SJCRH30 (cell line): ENCODE measurements around the gene MAPKAP1. TPM values are rescaled to one million over a fixed set of nuclear protein-coding genes. Genes with fewer than 3 reads are reported as not detected.
A peak's percentile ranks its signal among the peaks of the same experiment; 100 is the strongest.

Experiments used
- DNase-seq, 2 experiments: peaks; one replicate each; pipeline ENCODE4 v3.0.0-alpha.2; 2015 to 2020
- H3K27ac ChIP-seq: fragments of 250-450 bp; sonication (Bioruptor Pico); 2 replicates; pipeline ENCODE4 v1.5.1; 2020; ENCODE audit warnings: mild to moderate bottlenecking, moderate library complexity
- H3K27me3 ChIP-seq: fragments of 250-450 bp; sonication (Bioruptor Pico); 2 replicates; pipeline ENCODE4 v1.5.1; 2020; ENCODE audit warnings: mild to moderate bottlenecking, moderate library complexity
- H3K36me3 ChIP-seq: fragments of 250-450 bp; sonication (Bioruptor Pico); 2 replicates; pipeline ENCODE4 v1.5.1; 2020; ENCODE audit warnings: mild to moderate bottlenecking, moderate library complexity
- H3K4me1 ChIP-seq: fragments of 250-450 bp; sonication (Bioruptor Pico); 2 replicates; pipeline ENCODE4 v1.5.1; 2020; ENCODE audit warnings: mild to moderate bottlenecking, moderate library complexity
- H3K4me3 ChIP-seq: fragments of 250-450 bp; sonication (Bioruptor Pico); 2 replicates; pipeline ENCODE4 v1.5.1; 2020; ENCODE audit warnings: mild to moderate bottlenecking, moderate library complexity
- H3K9me3 ChIP-seq: fragments of 250-450 bp; sonication (Bioruptor Pico); replicated peaks from 2 replicates; pipeline ENCODE4 v1.5.1; 2020; ENCODE audit warnings: mild to moderate bottlenecking, moderate library complexity
- total RNA-seq: library from RNA; depleted of rRNA; stranded (reverse); fragments of >200 nt; shearing (Covaris generic); gene quantifications from 2 replicates; pipeline ENCODE4 v1.2.3, GENCODE V29; 2014

MAPKAP1 gene
- total RNA-seq, 1 experiment from 2014 or later, result 109 TPM

DNA sequence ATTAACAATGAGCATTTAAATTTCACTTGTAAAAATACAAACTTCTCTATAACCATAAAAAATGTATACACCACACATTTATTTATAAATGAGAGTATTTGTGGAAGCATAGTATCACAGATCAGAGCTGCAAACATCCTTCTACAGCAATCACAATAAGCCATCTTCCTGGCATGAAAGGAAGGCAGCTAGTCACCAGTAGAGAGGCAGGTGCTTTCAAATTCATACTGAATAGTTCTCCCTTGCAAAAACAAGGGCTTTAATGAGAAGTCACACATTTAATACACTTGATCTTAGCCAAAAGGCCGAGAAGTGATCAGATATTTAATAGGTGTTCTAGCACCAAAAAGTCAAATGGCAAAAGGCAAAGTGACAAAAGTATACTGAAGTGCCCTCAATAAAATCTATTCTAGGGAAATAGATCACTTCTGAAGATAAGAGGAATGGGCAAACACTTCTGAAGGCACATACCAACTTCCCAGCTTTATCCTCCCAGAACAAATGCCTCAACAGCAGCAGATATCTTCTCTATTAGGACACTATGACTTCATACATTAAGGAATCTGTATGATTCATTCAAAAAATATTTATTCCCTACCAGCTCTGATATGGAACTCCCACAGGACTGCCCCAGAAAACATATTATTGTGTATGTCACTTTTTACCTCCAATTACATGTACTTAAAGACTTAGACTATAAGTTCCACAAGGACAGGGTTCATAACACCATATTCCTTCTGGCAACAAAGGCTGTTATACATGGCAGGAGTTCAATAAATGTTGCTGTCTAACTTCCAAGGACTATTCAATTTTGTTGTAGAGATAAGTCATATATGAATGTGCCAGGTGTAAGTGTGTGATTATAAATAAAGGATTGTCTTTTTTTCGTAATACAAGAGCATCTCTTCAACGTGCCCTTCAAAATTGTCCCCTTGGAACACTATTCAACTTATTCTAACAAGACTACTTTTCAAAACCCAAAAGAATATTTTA, 31.7 kb downstream of the MAPKAP1 start:
- H3K9me3 ChIP-seq, result no peaks in the 10 kb centered on the region
- H3K27me3 ChIP-seq, result no peaks in the 10 kb centered on the region
- H3K27ac ChIP-seq, result peak overlapping the region; percentile 53
- peak; percentile 53 to 69 for DNase-seq
- H3K36me3 ChIP-seq, result peaks cover 13% of the 10 kb centered on the region; the same call in 1 of the 2 replicates
- no peak overlapping the region for H3K4me3 ChIP-seq
- H3K4me1 ChIP-seq, result peaks cover 27% of the 10 kb centered on the region

DNA sequence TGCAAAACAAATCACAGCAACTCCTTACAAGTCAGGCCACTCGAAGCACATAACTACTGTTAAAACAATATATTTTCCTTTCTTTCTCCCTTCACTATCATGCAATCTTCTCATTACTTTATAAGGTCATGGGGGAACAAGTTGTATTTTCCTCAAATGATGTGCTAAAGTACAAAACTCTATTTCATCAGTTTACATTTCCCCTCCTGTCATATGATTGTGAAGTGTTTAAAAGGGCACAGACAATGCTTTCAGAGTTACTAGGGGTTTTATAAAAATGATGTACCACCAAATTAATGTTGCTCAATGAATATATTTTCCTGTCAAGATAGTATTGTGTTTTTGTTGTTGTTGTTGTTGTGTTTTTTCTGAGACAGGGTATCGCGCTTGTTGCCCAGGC, 34.1 kb downstream of the MAPKAP1 start:
- H3K9me3 ChIP-seq, result no peaks in the 10 kb centered on the region
- H3K36me3 ChIP-seq, result peaks cover 28% of the 10 kb centered on the region; the same call in 1 of the 2 replicates
- no peaks in the 10 kb centered on the region for H3K27me3 ChIP-seq
- H3K4me1 ChIP-seq, result peaks cover 27% of the 10 kb centered on the region
- H3K4me3 ChIP-seq, result no peak overlapping the region
- H3K27ac ChIP-seq, result no peak overlapping the region
- no peak for DNase-seq

DNA sequence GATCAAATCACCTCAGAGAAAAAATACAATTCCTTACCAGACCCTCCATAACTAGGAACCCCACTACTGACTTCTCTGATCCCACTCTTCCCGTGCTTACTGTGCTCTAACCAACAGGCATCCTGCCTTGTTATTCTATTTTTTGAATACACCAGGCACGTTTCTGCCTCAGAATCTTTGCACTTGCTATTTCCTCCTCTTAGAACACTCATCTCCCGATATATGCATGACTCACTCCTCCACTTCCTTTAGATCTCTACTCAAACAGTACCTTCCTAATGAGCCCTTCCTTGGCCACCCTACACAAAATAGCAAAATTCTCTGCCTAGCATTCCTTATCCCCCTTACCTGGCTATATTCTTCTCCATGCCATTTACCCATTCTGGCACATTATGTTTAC, 43.9 kb downstream of the MAPKAP1 start:
- H3K27me3 ChIP-seq, result no peaks in the 10 kb centered on the region
- H3K4me3 ChIP-seq, result no peak overlapping the region
- no peaks in the 10 kb centered on the region for H3K9me3 ChIP-seq
- peaks cover 17% of the 10 kb centered on the region for H3K36me3 ChIP-seq
- no peak for DNase-seq
- peaks cover 11% of the 10 kb centered on the region for H3K4me1 ChIP-seq
- no peak overlapping the region for H3K27ac ChIP-seq

DNA sequence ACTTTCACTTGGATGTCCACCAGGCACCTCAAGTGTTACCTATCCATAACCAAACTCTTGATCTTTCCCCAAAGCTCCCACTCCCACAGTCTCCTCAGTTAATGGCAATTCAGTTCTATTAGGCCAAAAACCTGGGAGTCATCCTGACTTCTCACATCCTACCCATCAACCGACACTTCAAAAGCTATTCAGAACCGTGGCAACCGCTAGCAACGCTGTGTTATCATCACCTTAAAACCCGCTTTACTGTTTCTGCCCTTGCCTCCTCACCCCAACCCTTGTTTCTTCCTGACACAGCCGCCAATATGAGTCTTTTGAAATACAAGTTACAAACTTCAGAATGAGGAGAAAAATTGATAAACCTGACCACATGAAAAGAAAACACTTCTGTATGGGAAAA, 46.5 kb downstream of the MAPKAP1 start:
- no peaks in the 10 kb centered on the region for H3K27me3 ChIP-seq
- H3K4me1 ChIP-seq, result peaks cover 22% of the 10 kb centered on the region
- H3K27ac ChIP-seq, result no peak overlapping the region
- DNase-seq, result no peak
- peaks cover 13% of the 10 kb centered on the region for H3K36me3 ChIP-seq
- no peaks in the 10 kb centered on the region for H3K9me3 ChIP-seq
- no peak overlapping the region for H3K4me3 ChIP-seq

DNA sequence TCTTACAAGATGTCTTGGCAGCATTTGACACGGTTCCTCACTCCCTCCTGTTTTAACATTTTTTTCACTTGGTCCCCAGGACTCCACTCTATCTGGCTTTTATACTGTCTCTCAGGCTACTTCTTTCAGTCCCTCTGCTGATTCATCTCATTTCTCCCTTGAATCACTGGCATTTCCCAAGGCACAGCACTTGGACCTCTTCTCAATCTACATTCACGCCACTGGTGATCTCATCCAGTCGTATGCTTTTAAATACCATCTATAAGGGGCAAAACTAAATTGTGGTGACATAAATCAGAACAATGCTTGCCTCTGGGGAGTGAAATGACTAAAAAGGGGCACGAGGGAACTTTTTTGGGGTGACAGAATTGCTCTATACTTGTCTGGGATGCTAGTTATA, 47.1 kb downstream of the MAPKAP1 start:
- no peak overlapping the region for H3K4me3 ChIP-seq
- H3K4me1 ChIP-seq, result peaks cover 24% of the 10 kb centered on the region
- DNase-seq, result peak in 1 of 2 experiments; percentile 37
- H3K9me3 ChIP-seq, result no peaks in the 10 kb centered on the region
- peak overlapping the region; percentile 10; the same call in 1 of the 2 replicates for H3K27ac ChIP-seq
- no peaks in the 10 kb centered on the region for H3K27me3 ChIP-seq
- peaks cover 13% of the 10 kb centered on the region for H3K36me3 ChIP-seq

DNA sequence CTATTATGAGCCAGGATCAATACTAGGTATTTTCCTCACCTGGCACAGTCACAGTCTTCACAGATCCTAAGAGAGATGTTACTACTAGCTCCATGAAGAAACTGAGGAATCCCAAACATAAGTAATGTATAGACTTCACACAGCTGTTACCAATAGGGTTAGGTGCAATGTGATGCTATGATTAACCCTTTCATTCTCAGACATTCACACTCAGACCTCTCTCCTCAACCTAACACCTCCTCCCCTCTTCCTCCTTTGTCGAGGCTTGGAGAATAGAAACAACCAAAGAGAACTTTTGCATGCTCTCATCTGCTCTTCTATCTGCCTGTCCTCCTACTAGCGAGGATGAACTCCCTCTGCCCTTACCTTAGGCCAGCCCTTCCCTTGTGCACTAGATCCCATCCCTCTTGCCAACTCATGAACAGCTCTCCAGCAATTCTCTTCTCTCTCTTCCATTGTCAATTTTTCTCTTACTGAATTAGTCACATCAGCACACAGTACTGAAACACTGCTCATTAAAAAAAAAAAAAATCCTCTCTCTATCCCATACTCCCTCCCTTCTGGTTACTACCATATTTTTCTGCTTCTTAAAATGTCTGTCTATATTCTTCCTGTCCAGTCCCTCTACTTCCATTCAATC, 47.7 kb downstream of the MAPKAP1 start:
- Histone ChIP-seq H3K36me3 (peaks cover 13% of the 10 kb centered on the region), H3K4me3 (no peak overlapping the region), H3K9me3 (no peaks in the 10 kb centered on the region), H3K27ac (peak overlapping the region; percentile 10; the same call in 1 of the 2 replicates), H3K27me3 (no peaks in the 10 kb centered on the region), H3K4me1 (peaks cover 24% of the 10 kb centered on the region)
- DNase-seq, result no peak

DNA sequence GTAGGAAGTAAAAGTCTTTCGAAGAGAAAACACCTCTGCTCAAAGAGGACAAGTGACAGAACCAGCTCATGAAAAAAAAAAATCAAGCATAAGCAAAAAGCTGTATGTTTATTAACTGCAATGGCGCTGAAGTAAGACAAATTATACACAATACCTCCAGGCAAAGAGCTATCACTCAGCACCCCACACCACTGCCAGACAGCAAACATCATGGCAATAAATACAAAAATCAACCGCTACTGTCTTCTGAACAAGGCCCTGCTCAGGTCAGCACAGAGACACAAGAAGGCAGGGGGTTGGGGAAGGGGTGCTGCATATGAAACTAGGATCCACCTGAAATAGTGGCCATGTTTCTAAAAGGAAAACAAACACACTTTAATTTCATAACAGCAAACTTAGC, 50.4 kb downstream of the MAPKAP1 start:
- peaks cover 24% of the 10 kb centered on the region for H3K4me1 ChIP-seq
- peaks cover 12% of the 10 kb centered on the region; the same call in 1 of the 2 replicates for H3K36me3 ChIP-seq
- H3K4me3 ChIP-seq, result no peak overlapping the region
- H3K9me3 ChIP-seq, result no peaks in the 10 kb centered on the region
- no peak overlapping the region for H3K27ac ChIP-seq
- no peaks in the 10 kb centered on the region for H3K27me3 ChIP-seq
- no peak for DNase-seq

DNA sequence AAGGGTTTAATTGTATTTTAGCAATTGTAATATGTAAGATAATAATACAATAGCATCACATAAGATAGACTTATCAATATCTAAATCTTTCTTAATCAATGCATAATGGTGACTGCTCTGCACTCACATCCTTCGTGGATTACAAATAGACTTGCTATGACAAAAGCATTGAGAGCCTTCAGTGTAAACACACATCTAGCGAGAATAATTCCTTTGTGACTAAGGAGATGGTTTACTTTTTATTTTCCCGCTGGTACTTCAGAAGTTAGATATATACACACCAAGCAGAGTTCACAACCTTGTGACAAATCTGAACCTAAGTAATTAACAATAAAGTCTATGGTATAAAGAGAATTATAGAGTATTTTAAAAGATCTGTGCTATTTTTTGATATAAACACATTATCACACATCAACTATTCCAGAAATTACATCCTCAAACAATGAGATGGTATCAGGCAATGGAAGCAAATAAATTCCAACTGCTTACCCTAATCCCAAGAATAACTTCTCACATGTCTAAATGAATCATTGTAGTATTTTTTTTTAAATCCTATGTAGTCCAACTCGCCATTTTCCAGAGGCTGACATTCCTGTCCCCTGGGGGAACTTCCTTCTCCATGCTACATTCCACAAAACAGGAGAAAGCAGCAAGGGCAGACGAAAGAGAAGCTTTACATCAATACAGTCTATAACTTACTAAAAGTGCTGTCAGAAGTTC, 51.2 kb downstream of the MAPKAP1 start:
- H3K4me3 ChIP-seq, result no peak overlapping the region
- H3K9me3 ChIP-seq, result no peaks in the 10 kb centered on the region
- no peaks in the 10 kb centered on the region for H3K27me3 ChIP-seq
- DNase-seq, result peak in 1 of 2 experiments; percentile 23
- H3K36me3 ChIP-seq, result peaks cover 15% of the 10 kb centered on the region
- peaks cover 24% of the 10 kb centered on the region for H3K4me1 ChIP-seq
- no peak overlapping the region for H3K27ac ChIP-seq

DNA sequence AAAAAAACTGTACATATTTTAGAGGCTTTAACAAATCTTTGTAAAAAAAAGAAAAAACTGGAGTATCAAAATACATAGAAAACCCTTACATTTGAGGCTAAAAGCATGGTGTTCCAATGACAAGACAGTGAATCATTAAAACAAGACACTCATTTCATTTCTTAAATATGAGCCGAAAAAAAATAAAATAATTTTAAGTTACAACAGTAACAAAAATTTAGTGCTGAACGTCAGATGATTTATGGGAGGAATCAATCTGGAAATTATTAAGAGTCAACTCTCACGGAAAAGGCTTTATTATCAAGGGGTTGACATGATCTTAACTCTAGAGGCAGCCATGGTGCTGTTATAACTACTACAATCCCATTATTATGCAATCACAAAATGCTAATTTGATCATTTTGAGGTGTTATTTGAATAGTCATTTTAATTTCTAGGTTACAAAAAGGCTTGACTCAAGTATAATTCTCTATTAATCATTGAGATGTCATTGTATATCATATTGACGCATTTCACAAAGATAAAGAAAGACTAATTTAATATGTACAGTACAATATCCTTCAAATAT, 51.9 kb downstream of the MAPKAP1 start:
- peaks cover 20% of the 10 kb centered on the region for H3K36me3 ChIP-seq
- DNase-seq, result no peak
- H3K4me3 ChIP-seq, result no peak overlapping the region
- H3K9me3 ChIP-seq, result no peaks in the 10 kb centered on the region
- no peaks in the 10 kb centered on the region for H3K27me3 ChIP-seq
- peaks cover 24% of the 10 kb centered on the region for H3K4me1 ChIP-seq
- H3K27ac ChIP-seq, result no peak overlapping the region

DNA sequence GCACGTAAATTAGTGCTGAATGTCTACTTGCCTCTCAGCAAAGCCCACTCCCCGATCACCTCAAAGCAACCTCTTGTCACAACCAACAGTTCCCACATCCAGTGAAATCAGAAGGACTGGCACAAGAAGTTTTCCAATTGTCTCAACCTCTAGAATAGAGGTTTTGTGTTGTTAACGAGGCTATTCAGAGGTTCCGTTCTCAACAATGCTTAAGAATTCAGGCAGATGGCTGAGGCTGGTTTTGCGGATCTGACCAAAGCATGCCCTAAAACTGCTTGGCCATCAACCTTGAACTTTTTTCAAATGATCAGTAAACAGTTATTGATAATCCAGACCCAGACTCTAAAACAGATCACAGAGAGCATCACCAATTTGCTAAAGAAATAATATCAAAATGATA, 52.9 kb downstream of the MAPKAP1 start:
- no peak overlapping the region for H3K4me3 ChIP-seq
- no peak for DNase-seq
- peaks cover 20% of the 10 kb centered on the region for H3K36me3 ChIP-seq
- H3K27ac ChIP-seq, result no peak overlapping the region
- peaks cover 14% of the 10 kb centered on the region for H3K4me1 ChIP-seq
- no peaks in the 10 kb centered on the region for H3K9me3 ChIP-seq
- H3K27me3 ChIP-seq, result no peaks in the 10 kb centered on the region

DNA sequence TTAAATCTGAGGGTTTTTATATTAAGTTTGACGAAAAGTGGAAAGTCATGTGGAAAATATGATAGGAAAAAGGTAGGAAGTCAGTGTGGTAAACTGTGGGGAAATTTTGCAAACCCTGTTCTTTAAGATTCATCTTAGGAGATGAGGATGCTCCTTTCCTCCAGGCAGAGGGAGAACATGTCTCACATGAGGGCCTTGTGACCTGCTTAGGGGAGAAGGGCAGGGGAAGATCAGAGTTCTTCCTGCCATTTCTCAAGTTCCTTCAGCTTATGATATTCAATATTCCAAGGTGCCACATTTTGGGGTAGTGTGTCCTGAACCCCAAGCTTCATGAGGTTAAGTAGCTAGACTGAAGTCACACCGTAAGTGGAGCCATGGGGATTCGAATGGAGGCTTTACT, 53.7 kb downstream of the MAPKAP1 start:
- peaks cover 18% of the 10 kb centered on the region for H3K36me3 ChIP-seq
- no peak overlapping the region for H3K27ac ChIP-seq
- no peak for DNase-seq
- no peak overlapping the region for H3K4me3 ChIP-seq
- peaks cover 13% of the 10 kb centered on the region for H3K4me1 ChIP-seq
- H3K27me3 ChIP-seq, result no peaks in the 10 kb centered on the region
- no peaks in the 10 kb centered on the region for H3K9me3 ChIP-seq

DNA sequence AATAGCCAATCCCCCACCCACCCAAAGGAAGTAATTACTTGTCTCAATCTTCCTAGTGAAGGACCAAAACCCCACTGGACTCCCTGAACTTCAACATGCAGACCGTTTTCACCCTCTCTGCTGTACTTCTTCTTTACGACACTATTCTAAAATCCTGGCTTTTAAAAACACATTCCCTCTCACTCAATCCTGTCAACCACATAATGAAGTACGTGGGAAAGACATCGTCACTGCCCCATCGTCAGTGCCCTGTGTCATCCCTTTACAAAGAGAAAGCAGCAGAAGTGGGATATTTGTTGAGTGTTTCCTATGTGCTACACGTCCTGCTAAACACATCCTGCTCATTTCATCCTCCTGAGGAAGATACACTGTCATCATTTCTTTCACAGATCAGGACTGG, 54.2 kb downstream of the MAPKAP1 start:
- Histone ChIP-seq H3K4me3 (no peak overlapping the region), H3K4me1 (peaks cover 13% of the 10 kb centered on the region), H3K36me3 (peaks cover 18% of the 10 kb centered on the region), H3K9me3 (no peaks in the 10 kb centered on the region), H3K27me3 (no peaks in the 10 kb centered on the region), H3K27ac (no peak overlapping the region)
- DNase-seq, result no peak

DNA sequence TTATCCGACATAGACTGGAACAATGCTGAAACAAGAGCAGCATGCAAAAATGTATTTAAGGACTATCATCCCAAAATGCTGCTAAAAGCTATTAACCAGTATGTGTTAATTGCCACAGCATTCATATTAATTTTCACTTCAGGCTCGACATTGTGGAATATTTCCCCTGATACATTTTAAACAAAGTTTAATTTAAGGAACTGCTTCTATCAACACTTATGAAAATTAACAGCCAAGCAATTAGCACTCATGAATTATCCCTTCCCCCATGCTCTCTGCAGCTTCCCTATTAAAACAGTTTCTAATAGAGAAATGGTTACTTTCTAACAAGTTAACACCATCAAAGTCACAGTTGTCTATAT, 54.8 kb downstream of the MAPKAP1 start:
- H3K27me3 ChIP-seq, result no peaks in the 10 kb centered on the region
- peaks cover 18% of the 10 kb centered on the region for H3K36me3 ChIP-seq
- no peak for DNase-seq
- H3K9me3 ChIP-seq, result no peaks in the 10 kb centered on the region
- no peak overlapping the region for H3K4me3 ChIP-seq
- H3K27ac ChIP-seq, result no peak overlapping the region
- peaks cover 13% of the 10 kb centered on the region for H3K4me1 ChIP-seq

DNA sequence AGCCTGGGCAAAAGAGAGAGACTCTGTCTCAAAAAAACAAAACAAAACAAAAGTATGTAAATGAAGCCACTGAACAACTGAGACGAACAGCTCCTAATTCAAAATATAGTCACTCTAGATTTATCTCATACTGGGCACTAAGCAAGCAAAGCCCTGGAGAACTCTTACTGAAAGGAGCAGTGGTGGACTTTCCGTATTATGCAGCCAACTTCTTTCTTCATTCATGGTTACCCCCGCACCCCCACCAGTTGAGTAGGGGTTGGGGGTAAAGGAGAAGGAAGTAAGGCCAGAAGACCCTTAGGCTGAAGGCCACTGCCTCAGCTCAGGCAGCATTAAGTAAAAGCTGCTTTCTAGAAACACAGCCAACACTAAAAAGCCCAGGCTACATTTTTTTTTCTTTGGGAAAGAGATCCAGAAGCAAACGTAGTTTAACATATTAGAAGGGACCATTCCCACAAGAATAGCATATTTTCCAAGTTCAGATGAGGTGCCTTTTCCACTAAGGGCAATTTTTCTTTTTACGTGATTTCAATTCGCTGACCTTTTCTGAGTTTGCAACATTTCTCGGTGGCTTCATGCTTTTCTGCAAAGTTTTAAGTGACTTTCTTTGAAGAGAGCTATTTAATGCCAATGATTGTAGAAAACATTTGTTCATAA, 55.3 kb downstream of the MAPKAP1 start:
- Histone ChIP-seq H3K27me3 (no peaks in the 10 kb centered on the region), H3K36me3 (peaks cover 18% of the 10 kb centered on the region), H3K4me1 (peaks cover 13% of the 10 kb centered on the region), H3K27ac (no peak overlapping the region), H3K4me3 (no peak overlapping the region), H3K9me3 (no peaks in the 10 kb centered on the region)
- DNase-seq, result no peak
